HG03571 (cell line): ENCODE results near the gene PDXDC1.
"Not testable (repeated sequence)": the region's sequence is repeated elsewhere in the genome, so short reads cannot be mapped to it uniquely, and the experiment has no call there.

Experiments
- ATAC-seq: cut with Tn5 transposase; IDR thresholded peaks from one replicate; pipeline ENCODE4 v1.9.1; 2021; ENCODE audit not compliant: unreplicated experiment

PDXDC1 gene

GRCh38 chr16:15154650-15155562 lies 180.1 kb downstream of the PDXDC1 start:
- ATAC-seq = not testable (repeated sequence)

GRCh38 chr16:15157644-15158043 lies 182.8 kb downstream of the PDXDC1 start:
- not testable (repeated sequence) for ATAC-seq

- ATAC-seq = not testable (repeated sequence)
Observed at GRCh38 chr16:15159671-15160070, 184.8 kb downstream of the PDXDC1 start.

GRCh38 chr16:15160571-15160970 lies 185.7 kb downstream of the PDXDC1 start:
- ATAC-seq = not testable (repeated sequence)

- not testable (repeated sequence) for ATAC-seq
Observed at GRCh38 chr16:15163055-15163454, 188.2 kb downstream of the PDXDC1 start.

GRCh38 chr16:15166177-15166576 lies 191.4 kb downstream of the PDXDC1 start:
- not testable (repeated sequence) for ATAC-seq

- not testable (repeated sequence) for ATAC-seq
Observed at GRCh38 chr16:15168303-15168702, 193.5 kb downstream of the PDXDC1 start.

- ATAC-seq = not testable (repeated sequence)
Observed at GRCh38 chr16:15168953-15169652, 194.3 kb downstream of the PDXDC1 start.

- ATAC-seq = not testable (repeated sequence)
Observed at GRCh38 chr16:15179909-15180308, 205.1 kb downstream of the PDXDC1 start.

GRCh38 chr16:15180946-15181345 lies 206.1 kb downstream of the PDXDC1 start:
- not testable (repeated sequence) for ATAC-seq

- not testable (repeated sequence) for ATAC-seq
Observed at GRCh38 chr16:15184000-15184399, 209.2 kb downstream of the PDXDC1 start.
